DMS 273 (cell line): ENCODE results near the gene TTL.
"Not testable (repeated sequence)": the region's sequence is repeated elsewhere in the genome, so short reads cannot be mapped to it uniquely, and the experiment has no call there.

Experiments
- DNase-seq: peaks from one replicate; lab custom pipeline; 2025; ENCODE audit not compliant: unreplicated experiment; lab: John Stamatoyannopoulos, UW

TTL gene

DNA sequence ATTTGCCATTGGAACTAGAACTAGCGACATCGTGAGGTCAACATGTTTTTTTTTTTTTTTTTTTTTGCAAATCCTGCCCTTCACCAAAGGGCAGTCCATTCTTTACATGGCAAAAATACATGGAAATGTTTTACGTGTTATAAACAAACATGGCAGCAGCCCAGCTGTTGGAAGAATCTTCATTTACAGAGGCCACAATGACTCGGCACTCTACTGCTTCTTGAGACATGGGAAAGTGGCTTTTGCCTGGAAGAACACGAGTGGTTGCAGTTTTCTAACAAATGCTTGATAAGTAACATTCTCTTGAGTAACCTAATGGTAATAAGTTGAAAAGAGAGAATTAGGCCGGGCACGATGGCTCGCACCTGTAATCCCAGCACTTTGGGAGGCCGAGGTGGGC lies 37.5 kb downstream of the TTL start:
- no peak for DNase-seq

DNA sequence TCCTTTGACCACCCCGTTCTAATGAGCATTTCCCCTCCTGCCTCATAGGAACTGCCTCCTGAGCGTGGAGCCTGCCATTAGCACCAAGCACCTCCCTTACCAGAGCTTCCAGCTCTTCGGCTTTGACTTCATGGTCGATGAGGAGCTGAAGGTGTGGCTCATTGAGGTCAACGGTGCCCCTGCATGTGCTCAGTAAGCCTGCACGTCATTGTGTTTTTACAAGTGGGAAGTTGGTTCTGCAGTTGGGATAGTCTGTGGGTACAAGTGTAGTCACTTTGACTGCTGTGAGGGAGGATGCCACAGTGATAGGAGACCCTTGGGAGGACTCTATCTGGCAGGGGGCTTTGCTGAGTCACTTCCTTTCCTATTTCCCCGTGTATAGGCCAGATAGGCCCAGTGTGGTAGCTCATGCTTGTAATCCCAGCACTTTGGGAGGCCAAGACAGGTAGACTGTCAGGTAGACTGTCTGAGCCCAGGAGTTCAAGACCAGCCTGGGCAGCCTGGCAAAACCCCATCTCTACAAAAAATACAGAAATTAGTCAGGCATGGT lies 38.4 kb downstream of the TTL start:
- no peak for DNase-seq

DNA sequence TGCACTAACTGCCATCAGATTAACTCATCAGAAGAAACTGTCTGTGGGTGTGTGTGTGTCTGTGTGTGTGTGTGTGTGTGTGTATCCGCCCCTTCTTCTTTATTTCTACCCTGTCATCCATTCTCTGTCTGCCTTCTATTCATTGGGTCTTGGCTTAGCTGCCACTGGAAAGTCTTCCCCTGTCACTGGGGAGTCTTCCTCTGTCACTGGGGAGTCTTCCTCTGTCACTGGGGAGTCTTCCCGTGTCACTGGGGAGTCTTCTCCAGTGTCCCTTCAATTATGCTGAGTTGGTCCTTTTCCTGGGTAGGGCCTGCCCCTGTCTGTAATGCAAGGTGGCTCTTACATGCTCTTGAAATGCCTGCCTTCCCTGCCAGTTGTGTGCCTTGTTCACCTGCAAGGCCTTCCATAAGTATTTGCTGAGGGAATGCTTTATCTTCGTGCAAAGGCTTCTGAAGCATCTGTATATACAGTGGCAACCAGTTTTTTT lies 41.4 kb downstream of the TTL start:
- DNase-seq = no peak

DNA sequence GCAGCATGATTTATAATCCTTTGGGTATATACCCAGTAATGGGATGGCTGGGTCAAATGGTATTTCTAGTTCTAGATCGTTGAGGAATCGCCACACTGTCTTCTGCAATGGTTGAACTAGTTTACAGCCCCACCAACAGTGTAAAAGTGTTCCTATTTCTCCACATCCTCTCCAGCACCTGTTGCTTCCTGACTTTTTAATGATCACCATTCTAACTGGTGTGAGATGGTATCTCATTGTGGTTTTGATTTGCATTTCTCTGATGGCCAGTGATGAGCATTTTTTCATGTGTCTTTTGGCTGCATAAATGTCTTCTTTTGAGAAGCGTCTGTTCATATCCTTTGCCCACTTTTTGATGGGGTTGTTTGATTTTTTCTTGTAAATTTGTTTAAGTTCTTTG lies 42.3 kb downstream of the TTL start:
- DNase-seq = not testable (repeated sequence)

DNA sequence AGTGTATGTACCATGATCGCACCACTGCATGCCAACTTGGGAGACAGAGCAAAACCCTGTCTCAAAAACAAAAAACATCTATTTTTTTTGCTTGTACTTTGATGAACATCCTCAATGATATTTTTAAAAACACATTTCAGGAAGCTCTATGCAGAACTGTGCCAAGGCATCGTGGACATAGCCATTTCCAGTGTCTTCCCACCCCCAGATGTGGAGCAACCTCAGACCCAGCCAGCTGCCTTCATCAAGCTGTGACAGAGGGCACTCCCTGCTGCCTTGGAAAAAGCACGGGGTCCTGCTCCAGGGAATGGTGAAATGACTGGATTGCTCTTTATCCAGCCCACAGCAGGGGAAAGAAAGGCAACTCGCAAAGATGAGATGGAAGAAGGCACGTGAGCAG lies 46.6 kb downstream of the TTL start:
- DNase-seq = no peak

DNA sequence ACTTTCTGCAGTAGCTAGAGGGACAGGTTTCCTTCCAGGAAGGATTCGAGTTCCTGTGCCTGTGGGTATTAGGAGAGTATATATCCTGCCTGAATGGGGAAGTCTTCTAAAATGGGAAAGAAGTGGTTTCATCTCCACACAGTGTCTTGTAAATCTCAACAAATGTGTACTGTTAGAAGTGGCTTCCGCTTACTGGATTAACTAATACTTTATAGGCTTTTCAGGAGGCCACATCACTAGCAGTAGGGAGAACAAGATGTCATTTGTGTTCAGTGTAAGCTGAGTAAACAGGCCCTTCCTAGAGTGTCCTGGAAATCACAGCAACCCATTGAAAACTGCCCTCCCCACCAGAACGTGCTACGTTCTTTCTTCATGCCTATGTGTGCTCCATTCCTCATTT lies 47.8 kb downstream of the TTL start:
- DNase-seq = no peak

DNA sequence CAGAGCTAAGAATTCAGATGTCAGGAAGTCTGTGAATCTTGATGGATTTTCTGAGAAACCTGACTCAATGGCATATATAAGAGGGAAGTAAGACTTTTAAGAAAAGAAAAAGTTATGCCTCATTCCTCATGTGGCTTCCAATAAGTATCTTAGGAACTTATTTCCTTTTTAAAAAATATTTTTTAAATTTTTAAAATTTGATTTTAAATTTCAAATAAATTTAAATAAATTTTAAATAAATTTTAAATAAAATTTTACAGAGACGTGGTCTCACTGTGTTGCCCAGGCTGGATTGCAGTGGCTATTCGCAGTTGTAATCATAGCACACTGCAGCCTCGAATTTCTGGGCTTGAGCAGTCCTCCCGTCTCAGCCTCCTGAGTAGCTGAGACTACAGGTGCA lies 48.8 kb downstream of the TTL start:
- DNase-seq = no peak

DNA sequence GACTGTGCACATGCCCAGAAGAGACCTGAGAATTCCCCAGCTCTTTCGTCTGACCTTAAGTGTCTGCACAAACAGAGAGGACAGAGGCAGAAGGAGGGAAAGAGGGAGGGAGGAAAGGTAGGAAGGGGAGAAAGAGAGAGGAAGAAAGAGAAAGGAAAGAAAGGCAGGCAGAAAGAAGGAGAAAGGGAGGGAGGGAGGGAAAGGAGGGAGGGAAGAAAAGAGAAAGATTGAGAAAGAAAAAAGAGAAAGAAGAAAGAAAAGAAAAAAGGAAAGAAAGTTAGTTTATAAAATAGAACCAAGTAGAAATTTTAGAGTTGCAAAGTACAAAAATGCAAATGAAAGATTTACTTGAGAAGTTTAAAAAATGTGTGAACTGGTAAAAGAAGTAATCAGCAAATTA lies 52.9 kb downstream of the TTL start:
- no peak for DNase-seq

DNA sequence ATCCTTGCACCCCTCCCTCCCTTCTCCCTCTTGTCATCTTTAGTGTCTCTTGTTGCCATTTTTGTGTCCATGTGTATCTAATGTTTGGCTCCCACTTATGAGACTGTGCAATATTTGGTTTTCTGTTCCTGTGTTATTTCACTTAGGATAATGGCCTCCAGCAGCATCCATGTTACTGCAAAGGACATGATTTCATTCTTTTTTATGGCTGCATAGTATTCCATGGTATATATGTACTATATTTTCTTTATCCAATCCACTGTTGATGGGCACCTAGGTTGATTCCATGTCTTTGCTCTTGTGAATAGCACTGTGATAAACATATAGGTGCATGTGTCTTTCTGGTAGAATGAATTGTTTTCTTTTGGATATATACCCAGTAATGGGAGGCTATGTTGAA lies 54.7 kb downstream of the TTL start:
- not testable (repeated sequence) for DNase-seq

DNA sequence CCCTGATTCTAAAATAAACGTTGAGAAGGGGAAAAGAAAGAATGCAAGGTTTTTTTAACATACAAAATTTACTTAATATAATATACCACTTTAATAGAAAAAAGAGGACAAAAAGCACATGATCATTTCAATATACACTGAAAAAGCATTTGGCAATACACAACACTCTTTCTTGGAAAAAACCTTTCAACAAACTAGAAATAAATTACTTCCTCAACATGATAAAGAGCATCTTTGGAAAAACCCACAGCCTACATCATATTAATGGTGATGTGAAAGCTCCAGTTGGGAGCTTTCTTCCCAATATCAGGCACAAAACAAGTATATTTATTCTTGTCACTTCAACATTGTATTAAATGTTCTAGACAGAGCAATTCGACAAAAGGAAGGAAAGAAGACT lies 57.4 kb downstream of the TTL start:
- no peak for DNase-seq

DNA sequence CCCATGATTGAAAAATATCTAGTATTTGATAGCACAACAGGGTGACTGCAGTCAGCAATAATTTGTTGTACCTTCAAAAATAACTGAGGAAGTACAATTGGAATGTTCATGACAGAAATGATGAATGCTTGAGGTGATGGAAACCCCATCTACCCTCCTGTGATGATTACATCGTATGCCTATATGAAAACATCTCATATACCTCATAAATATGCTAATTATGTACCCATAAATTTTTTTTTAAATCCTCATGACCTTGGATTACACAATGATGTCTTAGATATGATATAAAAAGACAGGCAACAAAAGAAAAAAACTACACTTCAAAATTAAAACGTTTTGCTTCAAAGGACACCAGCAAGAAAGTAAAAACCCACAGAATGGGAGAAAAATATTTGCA lies 59.0 kb downstream of the TTL start:
- no peak for DNase-seq

DNA sequence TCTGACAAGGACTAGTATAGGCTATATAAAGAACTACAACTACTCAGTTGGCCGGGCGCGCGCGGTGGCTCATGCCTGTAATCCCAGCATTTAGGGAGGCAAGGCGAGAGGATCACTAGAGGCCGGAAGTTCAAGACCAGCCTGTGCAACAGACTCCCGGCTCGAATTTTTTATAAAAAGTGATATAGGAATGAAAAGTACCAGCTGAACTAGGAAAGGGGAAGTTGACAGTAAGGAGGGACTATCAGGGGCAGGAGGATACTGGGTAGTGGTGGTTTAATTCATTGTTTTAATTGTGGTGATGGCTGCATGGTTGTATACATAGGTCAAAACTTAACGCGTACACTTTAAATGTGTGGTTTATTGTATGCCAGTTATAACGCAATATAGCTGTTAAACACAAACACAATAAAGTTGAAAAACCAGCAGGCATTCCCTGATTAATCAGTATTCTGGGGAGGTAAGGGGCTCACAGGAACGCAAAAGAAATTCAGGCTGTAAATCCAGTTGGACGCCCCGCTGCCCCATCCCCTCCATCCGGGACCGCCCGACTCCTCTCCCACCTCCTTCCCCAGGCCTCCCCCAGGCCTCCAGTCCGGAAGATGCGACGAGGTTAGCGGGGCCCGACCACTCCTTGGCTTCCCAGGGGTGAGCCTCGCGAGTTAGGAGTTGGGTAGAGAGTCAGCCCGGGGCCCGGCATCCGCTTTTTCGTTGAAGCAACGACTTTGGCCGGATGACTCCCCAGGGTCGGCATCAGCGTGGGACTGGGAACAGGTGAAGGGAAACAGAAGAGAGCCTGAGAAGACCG lies 59.6 kb downstream of the TTL start:
- DNase-seq = peak; percentile 91

DNA sequence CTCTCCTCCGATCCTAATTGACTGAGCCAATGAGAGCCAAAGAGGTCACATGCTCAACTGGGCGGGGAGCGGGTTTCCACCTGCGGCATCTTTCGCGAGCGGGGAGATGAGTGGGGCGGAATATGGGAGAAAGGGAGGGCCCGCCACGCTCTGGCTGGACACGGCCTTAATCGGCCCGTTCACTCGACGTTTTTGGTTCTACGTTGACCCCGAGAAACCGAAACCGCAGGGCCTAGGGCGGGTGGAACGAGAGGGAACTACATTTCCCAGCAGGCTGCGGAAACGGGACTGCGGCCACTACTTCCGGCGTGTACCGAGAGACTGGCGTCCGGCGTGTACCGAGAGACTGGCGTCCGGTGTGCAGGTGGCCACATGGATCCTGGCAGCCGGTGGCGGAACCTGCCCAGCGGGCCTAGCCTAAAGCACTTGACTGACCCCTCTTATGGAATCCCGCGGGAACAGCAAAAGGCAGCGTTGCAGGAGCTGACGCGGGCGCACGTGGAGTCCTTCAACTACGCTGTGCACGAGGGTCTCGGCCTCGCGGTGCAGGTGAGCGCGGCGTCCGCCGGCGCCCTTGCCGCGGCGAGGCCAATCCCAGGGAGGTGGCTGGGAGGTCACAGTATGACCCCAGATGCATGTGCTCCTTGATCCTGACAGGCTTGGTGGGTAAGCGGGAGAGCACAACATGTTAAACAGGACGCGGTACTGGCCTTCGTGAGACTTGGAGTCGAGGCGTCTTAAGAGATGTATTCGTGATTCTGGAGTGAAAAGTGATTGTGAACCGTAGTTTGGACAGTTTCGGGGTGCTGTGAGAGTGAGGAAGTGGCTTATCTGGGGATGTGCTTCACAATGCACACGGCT lies 60.4 kb downstream of the TTL start, which contains the start of gene POLR1B:
POLR1B (plus strand) TSS at position 343 of the 861 bp plus-strand sequence; CDS start at position 373, 30 bp downstream.
- peak; percentile 93 for DNase-seq

DNA sequence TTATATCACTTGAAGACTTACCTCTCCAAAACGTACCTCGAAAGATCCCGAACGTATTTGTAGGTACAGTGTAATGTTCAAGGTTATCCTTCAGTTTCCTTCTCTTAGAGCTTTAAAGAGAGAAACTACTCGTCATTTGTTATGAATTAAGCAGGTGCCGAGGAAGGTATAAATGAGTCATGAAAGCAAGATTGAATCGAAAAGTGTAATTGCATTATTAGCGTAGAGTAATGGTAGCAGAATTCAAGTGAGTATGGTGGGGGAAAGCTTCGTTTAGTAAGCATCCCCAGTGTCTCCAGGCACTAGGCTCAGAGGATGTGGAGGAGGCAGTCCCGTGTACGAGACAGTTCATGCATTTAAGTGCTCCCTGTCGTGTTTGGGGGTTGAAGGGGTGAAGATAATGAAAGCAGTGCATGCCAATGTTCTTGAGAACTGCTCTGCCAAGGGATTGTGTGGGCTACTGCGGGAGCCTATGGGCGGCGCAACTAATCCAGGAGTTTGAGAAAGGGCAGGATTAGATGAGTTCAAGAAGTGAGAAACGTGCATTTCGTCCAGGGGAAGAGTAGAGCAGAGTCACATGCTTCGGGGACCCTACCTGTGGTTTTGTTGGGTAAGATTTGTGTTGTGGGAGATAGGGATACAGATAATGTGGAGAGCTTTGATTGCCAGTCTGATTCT lies 61.2 kb downstream of the TTL start:
- DNase-seq = peak; percentile 60

DNA sequence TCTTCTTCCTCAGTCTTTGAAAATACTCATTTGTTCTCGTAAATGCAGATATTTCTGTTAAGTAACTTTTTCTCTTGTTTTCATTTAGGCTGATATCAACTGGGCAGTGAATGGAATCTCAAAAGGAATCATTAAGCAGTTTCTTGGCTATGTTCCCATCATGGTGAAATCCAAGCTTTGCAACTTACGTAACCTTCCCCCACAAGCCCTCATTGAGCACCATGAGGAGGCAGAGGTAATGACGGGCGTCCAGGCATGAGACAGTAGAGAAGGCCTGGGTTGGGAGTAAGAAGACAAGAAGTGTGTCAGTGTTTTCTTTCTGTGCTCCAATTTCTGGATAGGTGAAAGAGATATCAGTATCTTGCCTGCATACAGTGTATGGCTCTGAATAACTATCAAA lies 65.4 kb downstream of the TTL start:
- DNase-seq = peak; percentile 21

DNA sequence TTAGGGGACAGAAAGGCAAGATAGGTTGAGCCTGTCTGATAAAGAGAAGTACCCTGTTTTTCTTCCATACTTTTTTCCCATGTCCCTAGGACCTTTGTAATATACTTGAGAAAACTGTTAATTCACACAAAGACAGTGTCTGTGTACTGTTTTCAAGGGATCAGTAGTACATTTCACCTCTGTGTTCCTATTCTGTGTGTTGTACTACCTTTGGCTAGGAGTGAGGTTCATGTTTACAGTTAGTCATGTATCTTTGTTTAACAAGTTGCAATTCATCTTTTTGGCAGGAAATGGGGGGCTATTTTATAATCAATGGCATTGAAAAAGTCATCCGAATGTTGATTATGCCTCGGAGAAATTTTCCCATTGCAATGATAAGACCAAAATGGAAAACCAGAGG lies 67.0 kb downstream of the TTL start:
- DNase-seq = no peak

DNA sequence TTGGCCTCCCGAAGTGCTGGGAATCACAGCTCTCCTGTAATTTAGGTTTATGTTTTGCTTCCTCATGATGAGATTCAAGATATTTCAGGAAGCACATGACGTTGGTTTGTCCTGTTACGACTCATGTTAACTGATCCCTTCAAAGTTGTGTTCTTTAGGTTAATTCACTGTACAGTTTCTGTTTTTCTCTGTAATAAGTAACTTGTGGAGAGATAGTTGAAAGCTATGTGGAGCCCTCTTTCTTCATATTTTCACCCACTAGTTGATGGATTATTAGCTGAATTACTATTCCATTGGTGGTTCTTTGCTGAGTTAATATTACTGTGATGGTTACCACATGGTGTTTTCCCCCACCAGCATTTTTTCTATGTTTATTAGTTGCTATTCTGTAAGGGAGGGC lies 84.1 kb downstream of the TTL start:
- DNase-seq = no peak

DNA sequence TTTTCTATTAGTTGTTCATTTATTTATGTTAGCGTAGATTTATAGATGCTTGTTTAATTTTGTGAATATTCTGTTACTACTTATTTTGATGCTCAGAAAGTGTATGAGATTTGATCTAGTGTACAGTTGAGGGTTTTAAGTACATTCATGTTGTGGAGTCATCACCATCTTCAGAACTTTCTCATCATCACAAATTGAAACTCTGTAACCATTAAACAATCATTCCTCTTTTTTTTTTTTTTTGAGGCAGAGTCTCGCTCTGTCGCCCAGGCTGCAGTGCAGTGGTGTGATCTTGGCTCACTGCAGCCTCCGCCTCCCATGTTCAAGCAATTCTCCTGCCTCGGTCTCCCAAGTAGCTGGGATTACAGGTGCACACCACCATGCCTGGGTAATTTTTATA lies 84.6 kb downstream of the TTL start:
- not testable (repeated sequence) for DNase-seq

DNA sequence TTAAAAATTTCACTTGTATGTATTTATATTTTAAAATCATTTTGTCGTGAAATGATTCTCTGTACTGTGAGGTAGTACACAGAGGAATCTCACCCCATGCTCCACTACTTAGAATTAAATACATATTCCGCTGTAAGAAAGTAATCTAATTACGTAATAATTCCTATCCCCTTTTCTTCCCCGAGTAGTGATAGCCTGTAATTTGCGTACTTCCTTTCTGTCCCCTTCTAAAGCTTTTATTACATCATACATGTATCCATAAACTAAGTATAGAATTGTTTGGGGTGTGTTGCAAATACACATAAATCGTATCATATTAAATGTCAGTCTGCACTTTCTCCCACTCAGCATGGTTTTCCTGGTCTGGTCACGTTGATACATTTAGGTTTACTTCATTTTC lies 90.0 kb downstream of the TTL start:
- DNase-seq = no peak

DNA sequence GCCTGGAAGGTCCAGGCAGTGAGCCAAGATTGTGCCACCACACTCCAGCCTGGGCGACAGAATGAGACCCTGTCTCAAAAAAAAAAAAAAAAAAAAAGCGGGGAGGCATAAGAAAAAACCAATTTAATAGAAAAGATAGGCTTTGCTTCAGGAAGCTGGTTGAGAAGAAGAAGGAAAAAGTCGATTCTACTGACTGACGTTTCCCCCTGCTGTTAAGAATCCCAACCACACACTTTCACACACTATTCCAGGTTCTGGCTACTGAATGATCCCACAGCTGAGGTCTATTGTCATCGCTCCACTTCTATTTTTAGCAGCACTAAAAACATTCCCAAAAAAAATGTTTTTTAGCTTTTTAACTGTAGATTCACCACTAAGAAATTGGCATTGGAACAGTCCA lies 95.8 kb downstream of the TTL start:
- peak; percentile 18 for DNase-seq

DNA sequence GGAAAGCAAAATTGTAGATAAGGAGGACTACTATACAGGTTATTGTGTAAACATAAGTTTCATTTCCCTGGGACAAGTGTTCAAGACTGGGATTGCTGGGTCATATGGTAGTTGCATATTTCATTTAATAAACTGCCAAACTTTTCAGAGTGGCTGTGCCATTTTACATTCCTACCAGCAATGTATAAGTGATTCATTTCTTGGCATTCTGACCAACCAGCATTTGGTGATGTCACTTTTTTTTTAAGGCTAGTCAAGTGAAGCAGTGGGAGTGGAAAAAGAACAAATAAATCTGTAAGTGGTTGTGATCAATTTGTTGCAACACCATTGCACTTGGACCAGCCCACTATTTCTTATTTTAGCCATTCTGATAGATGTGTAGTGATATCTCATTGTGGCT lies 97.3 kb downstream of the TTL start:
- peak; percentile 73 for DNase-seq
